K562 (cell line): Measurements from ENCODE around the gene CARM1. TPM values are rescaled to one million over a fixed set of nuclear protein-coding genes. Genes with fewer than 3 reads are reported as not detected.

Experiments
- BRF2 ChIP-seq: IDR thresholded peaks from 3 replicates; pipeline ENCODE4 v1.6.1; 2011; ENCODE audit warnings: borderline replicate concordance, mild to moderate bottlenecking; ENCODE audit not compliant: insufficient read length, insufficient read depth
- COPS2 ChIP-seq: fragments of 450-650 bp; conservative IDR thresholded peaks from 2 replicates; pipeline ENCODE4 v1.6.1; 2016; ENCODE audit warnings: mild to moderate bottlenecking, moderate library complexity
- DMBX1 ChIP-seq: fragments of 250-450 bp; sonication (Bioruptor Pico); IDR thresholded peaks from 2 replicates; pipeline ENCODE4 v1.8.0; 2022; ENCODE audit warnings: inconsistent platforms, mild to moderate bottlenecking, moderate library complexity, borderline replicate concordance
- ELF2 ChIP-seq: fragments of 250-450 bp; sonication (Bioruptor Pico); IDR thresholded peaks from 2 replicates; pipeline ENCODE4 v1.5.0; 2021; ENCODE audit warnings: mild to moderate bottlenecking
- EP300 ChIP-seq: IDR thresholded peaks from 2 replicates; pipeline ENCODE4 v1.6.1; 2012; ENCODE audit warnings: low read length, improper control_type of control experiment
- ETV5 ChIP-seq: sonication (generic); formaldehyde crosslinking; IDR thresholded peaks from 2 replicates; pipeline ENCODE4 v1.4.0; 2020; ENCODE audit warnings: low read depth, mild to moderate bottlenecking, missing genetic modification reagents
- KHSRP ChIP-seq: fragments of 450-650 bp; IDR thresholded peaks from 2 replicates; pipeline ENCODE4 v1.6.1; 2017
- MCM2 ChIP-seq: fragments of 450-650 bp; IDR thresholded peaks from 2 replicates; pipeline ENCODE4 v1.6.1; 2017; ENCODE audit warnings: low read depth, mild to moderate bottlenecking
- NFXL1 ChIP-seq: fragments of 450-650 bp; formaldehyde crosslinking; IDR thresholded peaks from 2 replicates; pipeline ENCODE4 v1.4.0; 2021; ENCODE audit warnings: mild to moderate bottlenecking
- POLR2AphosphoS5 ChIP-seq: IDR thresholded peaks from 2 replicates; pipeline ENCODE4 v1.6.1; 2011; ENCODE audit warnings: mild to moderate bottlenecking, low read depth, low read length, moderate library complexity; ENCODE audit not compliant: control insufficient read depth, insufficient read depth
- PTTG1 ChIP-seq: fragments of 450-650 bp; IDR thresholded peaks from 2 replicates; pipeline ENCODE4 v1.6.1; 2016; ENCODE audit warnings: low read depth, mild to moderate bottlenecking, missing genetic modification characterization, missing compliant biosample characterization
- RBM17 ChIP-seq: fragments of 200-400 bp; formaldehyde crosslinking; IDR thresholded peaks from 2 replicates; pipeline ENCODE4 v1.6.1; 2017; ENCODE audit warnings: low read depth, mild to moderate bottlenecking, low read length, borderline replicate concordance
- REST ChIP-seq, 2 experiments: fragments of 450-650 bp; formaldehyde crosslinking in 1 of 2; IDR thresholded peaks; 2 replicates each; pipeline versions ENCODE4 v1.4.0 to v1.6.1; 2014 to 2020; ENCODE audit warnings: mild to moderate bottlenecking in 2 of 2, borderline replicate concordance in 1 of 2, low read depth in 1 of 2
- SLC30A9 ChIP-seq: fragments of 250-450 bp; sonication (Bioruptor Pico); IDR thresholded peaks from 2 replicates; pipeline ENCODE4 v1.8.0; 2022; ENCODE audit warnings: mild to moderate bottlenecking, moderate library complexity
- SMARCA5 ChIP-seq: fragments of 450-650 bp; IDR thresholded peaks from 2 replicates; pipeline ENCODE4 v1.6.1; 2016
- TCF7 ChIP-seq: sonication (generic); IDR thresholded peaks from 2 replicates; pipeline ENCODE4 v1.6.1; 2016; ENCODE audit warnings: antibody characterized with exemption, borderline replicate concordance
- WHSC1 ChIP-seq: IDR thresholded peaks from one replicate; pipeline ENCODE4 v1.6.1; 2012; ENCODE audit warnings: low read length, control low read depth, inconsistent platforms
- ZBTB7A ChIP-seq: IDR thresholded peaks from 2 replicates; pipeline ENCODE4 v1.6.1; 2011; ENCODE audit warnings: low read depth, mild to moderate bottlenecking, low read length, moderate library complexity, borderline replicate concordance; ENCODE audit not compliant: control insufficient read depth
- ZFPM2 ChIP-seq: fragments of 250-450 bp; sonication (Bioruptor Pico); IDR thresholded peaks from 2 replicates; pipeline ENCODE4 v1.5.1; 2022; ENCODE audit warnings: mild to moderate bottlenecking
- ZNF561 ChIP-seq: fragments of 450-650 bp; formaldehyde crosslinking; conservative IDR thresholded peaks from 2 replicates; pipeline ENCODE4 v1.4.0; 2020; ENCODE audit warnings: mild to moderate bottlenecking, moderate library complexity
- polyA plus RNA-seq, 8 experiments: library from polyadenylated mRNA; depleted of rRNA in 4 of 8; stranded (reverse) in 5 of 8; unstranded in 3 of 8; fragments of >200 nt; fragmentation: Nextera tagmentation in 2 of 8; fragmentation: Illumina TruSeq in 1 of 8; extraction: Ambion mirVana in 2 of 8; extraction: Trizol in 1 of 8; gene quantifications; 2 replicates each; pipeline versions ENCODE4 v1.2.1 to v1.2.3, GENCODE V29; 2011 to 2014; ENCODE audit warnings: inconsistent platforms in 1 of 8, missing spikeins in 1 of 8
- total RNA-seq, 7 experiments: library from RNA; depleted of rRNA in 6 of 7; stranded (reverse); fragments of >200 nt in 6 of 7; fragmentation: Illumina TruSeq in 2 of 7; extraction: Trizol in 2 of 7; gene quantifications; 2 replicates each; pipeline versions ENCODE4 v1.2.1 to v1.2.3, GENCODE V29; 2011 to 2021; ENCODE audit warnings: low replicate concordance in 1 of 7

CARM1 gene
- total and polyA plus RNA-seq, 9 of the 15 experiments (the other 6 are each of a cell fraction or from before 2014, with no cell fraction given), result 0.36 to 86.0 (median 29.7) TPM

- TF ChIP-seq REST (IDR thresholded peaks at IDR 0.05; ENCODE audit: borderline replicate concordance) (no peak), REST (CRISPR knock-in tag; IDR thresholded peaks at IDR 0.05; ENCODE audit: low read depth) (0 out of 2 replicates have a peak, but pooled peaks have one; percentile 44), TCF7 (no peak), SMARCA5 (no peak; the same call in none of the 2 replicates), ZNF561 (CRISPR knock-in tag) (0 out of 2 replicates have a peak, but pooled peaks have one; percentile 30), DMBX1 (CRISPR knock-in tag) (peak; percentile 97), NFXL1 (CRISPR knock-in tag) (peak; percentile 63; the same call in 1 of the 2 replicates), RBM17 (no peak), KHSRP (0 out of 2 replicates have a peak, but pooled peaks have one; percentile 39), PTTG1 (tag) (peak; percentile 68; the same call in 1 of the 2 replicates), EP300 (peak; percentile 64), ZFPM2 (CRISPR knock-in tag) (no peak), WHSC1 (no peak), MCM2 (no peak), SLC30A9 (CRISPR knock-in tag) (no peak), ZBTB7A (no peak), POLR2AphosphoS5 (no peak), ETV5 (CRISPR knock-in tag) (peak; percentile 72; the same call in 1 of the 2 replicates), COPS2 (no peak), ELF2 (CRISPR knock-in tag) (no peak), BRF2 (no peak)
Observed at GRCh38 chr19:10836479-10837330, 34.6 kb upstream of the CARM1 start (continued).
